Erythroblast (primary cell): ENCODE data around the gene DNAJC30.
"Not testable (repeated sequence)": the region's sequence is repeated elsewhere in the genome, so short reads cannot be mapped to it uniquely, and the experiment has no call there.

ENCODE experiments used
- GATA1 ChIP-seq: IDR thresholded peaks from 2 replicates; pipeline ENCODE4 v1.6.1; 2011; ENCODE audit warnings: low read depth, mild to moderate bottlenecking, control low read depth, low read length, moderate library complexity
- POLR2A ChIP-seq: IDR thresholded peaks from 2 replicates; pipeline ENCODE4 v1.6.1; 2011; ENCODE audit warnings: mild to moderate bottlenecking, low read length

- TF ChIP-seq POLR2A, GATA1: not testable (repeated sequence)
Observed at GRCh38 chr7:73655309-73655708, 27.9 kb downstream of the DNAJC30 start.
